Caco-2 (cell line): ENCODE measurements around the gene IL9R. TPM values are rescaled to one million over a fixed set of nuclear protein-coding genes. Genes with fewer than 3 reads are reported as not detected.

Source experiments
- total RNA-seq: library from RNA; stranded (reverse); gene quantifications from 2 replicates; pipeline ENCODE4 v1.2.3, GENCODE V29; 2022

The IL9R gene
- total RNA-seq, 1 experiment from 2014 or later = not detected

Other genes starting within 250 kb of the IL9R start
- gene VAMP7, start 116.4 kb upstream of the IL9R start, total RNA-seq = 29.7 and 31.5 TPM in 2 replicates